ENCODE data around the gene CARMIL1.

- TF ChIP-seq SPI1 (IDR thresholded peaks at IDR 0.05; ENCODE audit: low read depth, low read length) (no peak), TAF1 (IDR thresholded peaks at IDR 0.05; ENCODE audit: low read depth, low read length) (no peak)
Observed at GRCh38 chr6:25570578-25570977, 291.4 kb downstream of the CARMIL1 start.
